ENCODE measurements around the gene NPAS3.

DNA sequence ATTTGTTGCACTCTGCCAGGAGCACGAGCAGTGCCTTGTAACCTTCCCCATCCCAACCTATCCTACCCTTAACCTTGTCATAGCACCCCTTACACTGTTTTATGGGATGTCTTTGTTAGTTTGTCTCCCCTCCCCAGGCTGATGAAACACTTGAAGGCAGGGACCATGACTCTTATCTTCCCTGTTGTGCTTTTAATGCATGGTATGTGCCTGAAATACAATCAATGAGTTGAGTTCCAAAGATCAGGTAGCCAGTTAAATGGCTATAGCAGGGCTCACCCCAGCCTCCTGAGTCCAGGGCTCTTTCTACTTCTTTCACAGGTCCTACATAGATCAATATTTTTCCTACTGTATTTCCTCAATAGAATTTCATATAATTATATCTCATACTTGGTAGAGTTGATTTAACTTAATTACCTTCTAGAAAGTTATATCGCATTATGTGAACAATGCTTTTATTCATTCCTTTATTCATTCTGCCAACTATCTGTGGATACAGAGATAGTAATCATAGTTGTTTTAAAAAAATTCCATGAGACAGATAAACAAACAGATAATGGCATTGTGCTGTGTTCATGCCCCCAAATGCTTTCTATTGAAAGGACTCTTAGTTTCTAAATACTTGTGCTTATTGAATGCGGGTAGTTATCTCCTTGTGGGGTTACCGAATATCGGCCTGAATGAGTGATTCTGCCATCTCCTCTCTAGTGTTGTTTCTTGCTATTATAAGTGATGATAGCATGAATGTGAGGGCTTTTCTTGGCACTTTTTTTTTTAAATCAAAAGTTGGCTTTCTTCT lies 347.4 kb downstream of the NPAS3 start:
- TF ChIP-seq POLR2A (IDR thresholded peaks at IDR 0.05), result no peak
- TF ChIP-seq, protein P1, sequence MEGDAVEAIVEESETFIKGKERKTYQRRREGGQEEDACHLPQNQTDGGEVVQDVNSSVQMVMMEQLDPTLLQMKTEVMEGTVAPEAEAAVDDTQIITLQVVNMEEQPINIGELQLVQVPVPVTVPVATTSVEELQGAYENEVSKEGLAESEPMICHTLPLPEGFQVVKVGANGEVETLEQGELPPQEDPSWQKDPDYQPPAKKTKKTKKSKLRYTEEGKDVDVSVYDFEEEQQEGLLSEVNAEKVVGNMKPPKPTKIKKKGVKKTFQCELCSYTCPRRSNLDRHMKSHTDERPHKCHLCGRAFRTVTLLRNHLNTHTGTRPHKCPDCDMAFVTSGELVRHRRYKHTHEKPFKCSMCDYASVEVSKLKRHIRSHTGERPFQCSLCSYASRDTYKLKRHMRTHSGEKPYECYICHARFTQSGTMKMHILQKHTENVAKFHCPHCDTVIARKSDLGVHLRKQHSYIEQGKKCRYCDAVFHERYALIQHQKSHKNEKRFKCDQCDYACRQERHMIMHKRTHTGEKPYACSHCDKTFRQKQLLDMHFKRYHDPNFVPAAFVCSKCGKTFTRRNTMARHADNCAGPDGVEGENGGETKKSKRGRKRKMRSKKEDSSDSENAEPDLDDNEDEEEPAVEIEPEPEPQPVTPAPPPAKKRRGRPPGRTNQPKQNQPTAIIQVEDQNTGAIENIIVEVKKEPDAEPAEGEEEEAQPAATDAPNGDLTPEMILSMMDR (IDR thresholded peaks at IDR 0.05 in 8 of 11, conservative IDR thresholded peaks at IDR 0.05 in 3 of 11), result no peak
- TF ChIP-seq POLR2AphosphoS5 (IDR thresholded peaks at IDR 0.05), result no peak
